ENCODE results near the gene LRPAP1. TPM values are rescaled to one million over a fixed set of nuclear protein-coding genes. Genes with fewer than 3 reads are reported as not detected.
"Not testable (repeated sequence)": the region's sequence is repeated elsewhere in the genome, so short reads cannot be mapped to it uniquely, and the experiment has no call there.

LRPAP1 gene
- total RNA-seq, 1 donor: 82.9 TPM

DNA sequence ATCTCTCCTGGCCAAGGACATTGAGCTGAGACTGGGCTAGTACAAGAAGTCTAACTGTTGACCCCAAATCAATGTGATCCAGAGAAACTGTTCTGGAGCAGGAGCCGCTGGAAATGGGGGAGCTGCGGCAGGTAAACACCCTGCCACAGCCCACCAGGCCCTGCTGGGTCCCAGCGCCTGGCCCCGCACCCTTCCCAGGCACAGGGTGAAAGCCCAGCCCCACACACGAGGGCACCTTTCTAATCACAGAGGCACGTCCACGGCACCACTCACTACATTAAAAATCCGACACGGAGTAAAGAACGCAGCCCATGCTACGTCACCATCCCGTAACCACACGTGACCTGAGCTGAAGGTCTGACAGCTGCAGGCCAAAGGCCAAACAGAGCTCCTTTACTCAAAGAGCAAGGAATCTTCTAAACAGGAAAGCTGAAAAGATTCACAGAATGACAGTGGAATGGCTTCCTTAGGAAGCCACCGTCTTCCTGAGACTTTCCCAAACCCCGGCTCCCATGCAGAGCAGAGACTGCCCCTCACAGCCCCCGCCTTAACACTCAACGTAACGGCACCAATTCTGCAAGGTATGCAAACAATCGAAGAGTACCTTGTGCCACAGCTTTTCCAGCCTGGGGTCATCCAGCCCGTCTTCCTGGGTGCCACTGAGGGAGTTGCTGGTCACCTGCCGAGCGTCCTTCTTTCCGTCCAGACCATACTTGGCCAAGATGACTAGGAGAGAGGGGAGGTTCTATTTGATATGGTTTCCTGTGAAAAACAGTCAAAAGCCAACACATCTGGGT lies 12.6 kb downstream of the LRPAP1 start:
- Histone ChIP-seq H3K4me1 (ENCODE audit: insufficient read depth, low read length) (no peaks in the 10 kb centered on the region), H3K4me3 (ENCODE audit: low read length) (no peak overlapping the region), H3K27me3 (ENCODE audit: insufficient read depth, low read length) (no peaks in the 10 kb centered on the region)

DNA sequence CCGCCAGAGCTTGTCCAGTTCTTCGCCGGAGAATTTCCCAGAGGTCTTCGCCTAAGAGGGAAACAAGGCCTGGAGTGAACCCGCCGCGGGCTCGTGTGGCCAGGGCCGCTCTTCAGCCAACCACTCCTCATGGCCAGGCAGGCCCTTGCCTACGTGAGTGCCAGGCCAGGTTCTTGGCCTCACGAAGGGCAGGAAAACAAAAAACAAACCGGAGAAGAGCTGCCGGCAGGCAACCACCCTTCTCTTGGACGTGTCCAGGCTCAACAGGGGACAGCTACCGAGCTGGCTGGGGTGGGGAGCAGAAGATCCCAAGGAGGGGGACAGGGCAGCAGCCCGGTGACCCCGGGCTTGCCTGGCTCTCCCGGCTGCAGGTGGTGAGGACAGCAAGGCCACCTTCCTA lies 13.3 kb downstream of the LRPAP1 start:
- Histone ChIP-seq H3K9me3 (ENCODE audit: low read depth, low read length) (no peaks in the 10 kb centered on the region), H3K4me3 (ENCODE audit: low read length) (no peak overlapping the region), H3K27me3 (ENCODE audit: insufficient read depth, low read length) (no peaks in the 10 kb centered on the region), H3K4me1 (ENCODE audit: insufficient read depth, low read length) (no peaks in the 10 kb centered on the region)

More for the DNA sequence above, 12.6 kb downstream of the LRPAP1 start:
- no peaks in the 10 kb centered on the region for H3K9me3 ChIP-seq (ENCODE audit: low read depth, low read length)

GRCh38 chr4:3518511-3518880 lies 13.7 kb downstream of the LRPAP1 start:
- H3K4me1 ChIP-seq (ENCODE audit: insufficient read depth, low read length): no peaks in the 10 kb centered on the region
- H3K9me3 ChIP-seq (ENCODE audit: low read depth, low read length): no peaks in the 10 kb centered on the region
- H3K4me3 ChIP-seq (ENCODE audit: low read length): no peak overlapping the region
- H3K27me3 ChIP-seq (ENCODE audit: insufficient read depth, low read length): no peaks in the 10 kb centered on the region

- Histone ChIP-seq H3K9me3 (ENCODE audit: low read depth, low read length) (no peaks in the 10 kb centered on the region), H3K4me1 (ENCODE audit: insufficient read depth, low read length) (no peaks in the 10 kb centered on the region), H3K27me3 (ENCODE audit: insufficient read depth, low read length) (no peaks in the 10 kb centered on the region), H3K4me3 (ENCODE audit: low read length) (no peak overlapping the region)
Observed at GRCh38 chr4:3517731-3518510, 14.3 kb downstream of the LRPAP1 start.

DNA sequence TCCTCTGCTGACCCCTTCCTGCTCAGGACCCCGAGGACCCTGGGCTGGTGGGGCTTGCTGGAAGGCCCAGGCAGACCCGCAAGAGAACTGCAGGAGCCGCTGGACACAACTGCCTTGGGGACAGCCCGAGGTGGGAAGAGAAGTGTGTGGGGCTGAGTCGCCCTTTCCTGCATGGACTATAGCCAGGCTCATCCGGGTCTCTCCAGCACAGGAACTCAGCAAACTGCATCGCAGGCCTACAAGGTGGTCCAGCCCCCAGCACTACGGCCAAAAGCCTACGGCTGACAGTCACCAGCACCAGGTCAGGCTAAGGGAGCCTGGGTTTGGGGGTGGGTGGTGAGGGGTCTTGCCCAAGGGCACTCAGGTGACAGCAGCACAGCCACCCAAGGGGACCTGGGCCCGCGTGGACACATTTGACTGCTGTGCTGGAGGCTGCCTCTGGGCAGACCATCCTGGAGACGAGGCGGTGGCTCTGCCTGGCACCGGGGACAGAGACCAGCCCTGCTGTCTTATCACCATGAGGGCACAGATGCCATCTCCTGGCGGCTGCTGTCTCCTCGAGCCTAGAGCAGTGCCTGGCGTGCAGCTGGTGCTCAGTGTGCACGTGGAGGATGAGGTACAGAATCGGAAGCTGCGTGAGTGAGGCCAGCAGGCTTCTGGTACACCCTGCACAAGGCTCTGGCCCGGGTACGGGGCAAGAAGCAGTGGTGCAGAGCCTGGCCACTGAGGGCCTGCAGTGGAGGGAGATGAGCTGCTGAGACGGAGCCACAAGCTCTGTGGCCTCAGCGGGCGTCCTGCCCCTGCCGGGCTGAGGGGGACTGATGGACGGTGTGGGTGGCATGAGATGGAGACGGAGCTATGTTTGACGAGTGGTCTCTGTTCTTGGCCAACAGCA lies 15.1 kb downstream of the LRPAP1 start:
- Histone ChIP-seq H3K4me3 (ENCODE audit: low read length) (no peak overlapping the region), H3K9me3 (ENCODE audit: low read depth, low read length) (no peaks in the 10 kb centered on the region), H3K27me3 (ENCODE audit: insufficient read depth, low read length) (no peaks in the 10 kb centered on the region), H3K4me1 (ENCODE audit: insufficient read depth, low read length) (no peaks in the 10 kb centered on the region)

- Histone ChIP-seq H3K4me1 (ENCODE audit: insufficient read depth, low read length) (no peaks in the 10 kb centered on the region), H3K9me3 (ENCODE audit: low read depth, low read length) (no peaks in the 10 kb centered on the region), H3K27me3 (ENCODE audit: insufficient read depth, low read length) (no peaks in the 10 kb centered on the region), H3K4me3 (ENCODE audit: low read length) (no peak overlapping the region)
Observed at GRCh38 chr4:3516061-3516835, 16.0 kb downstream of the LRPAP1 start.

DNA sequence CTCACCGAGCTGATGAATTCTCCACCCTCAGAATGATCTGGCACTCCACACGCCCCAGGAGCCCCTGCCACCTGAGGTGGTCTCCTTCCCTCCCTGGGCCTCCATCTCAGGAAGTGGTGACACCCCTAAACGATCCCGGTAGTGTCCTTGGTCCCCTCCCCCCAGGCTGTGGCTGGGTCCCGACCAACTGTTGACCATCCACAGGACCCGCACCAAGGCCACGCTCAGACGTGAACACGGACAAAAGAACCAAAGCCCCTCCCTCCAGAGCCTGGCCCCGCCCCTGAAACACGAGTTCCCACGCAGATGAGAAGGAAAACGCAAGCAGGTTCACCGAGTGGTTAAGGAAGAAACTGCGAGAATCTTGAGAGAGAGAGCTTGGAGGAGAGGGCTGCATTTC lies 16.6 kb downstream of the LRPAP1 start:
- Histone ChIP-seq H3K4me1 (ENCODE audit: insufficient read depth, low read length) (no peaks in the 10 kb centered on the region), H3K9me3 (ENCODE audit: low read depth, low read length) (no peaks in the 10 kb centered on the region), H3K4me3 (ENCODE audit: low read length) (no peak overlapping the region), H3K27me3 (ENCODE audit: insufficient read depth, low read length) (no peaks in the 10 kb centered on the region)

DNA sequence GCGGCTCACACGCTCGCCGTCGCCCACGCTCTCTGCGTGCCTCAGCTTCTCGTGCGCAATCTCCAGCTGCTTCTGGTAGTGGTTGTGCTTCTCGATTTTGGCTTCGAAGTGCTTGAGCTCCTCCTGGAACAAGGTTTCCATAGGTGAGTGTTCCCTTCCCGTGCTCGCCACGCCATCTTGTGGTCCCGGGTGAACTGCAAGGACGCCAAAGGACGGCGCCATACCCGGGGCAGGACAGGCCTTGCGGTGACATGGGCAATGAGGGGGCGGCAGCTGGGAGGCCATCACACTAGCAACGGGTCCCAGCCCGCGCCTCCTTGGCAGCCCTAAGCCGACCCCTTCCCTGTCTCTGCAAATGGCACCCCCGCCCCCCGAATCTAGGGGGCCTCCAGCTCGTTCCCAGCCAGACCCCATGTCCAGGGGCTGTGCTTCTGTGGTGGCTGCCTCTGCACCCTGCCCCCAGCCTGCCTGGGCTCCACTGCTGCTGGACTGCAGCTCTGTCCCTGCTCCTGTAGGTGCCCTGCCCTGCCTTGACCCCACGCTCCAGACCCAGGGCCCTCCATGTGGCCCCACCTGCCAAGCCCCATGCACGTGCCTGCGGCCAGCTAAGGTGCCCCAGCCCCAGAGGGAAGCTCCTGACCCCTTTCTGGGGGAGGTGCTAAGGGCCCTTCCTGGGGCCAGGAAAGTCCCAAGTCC lies 17.3 kb downstream of the LRPAP1 start:
- Histone ChIP-seq H3K4me3 (ENCODE audit: low read length) (no peak overlapping the region), H3K9me3 (ENCODE audit: low read depth, low read length) (no peaks in the 10 kb centered on the region), H3K27me3 (ENCODE audit: insufficient read depth, low read length) (no peaks in the 10 kb centered on the region), H3K4me1 (ENCODE audit: insufficient read depth, low read length) (no peaks in the 10 kb centered on the region)

DNA sequence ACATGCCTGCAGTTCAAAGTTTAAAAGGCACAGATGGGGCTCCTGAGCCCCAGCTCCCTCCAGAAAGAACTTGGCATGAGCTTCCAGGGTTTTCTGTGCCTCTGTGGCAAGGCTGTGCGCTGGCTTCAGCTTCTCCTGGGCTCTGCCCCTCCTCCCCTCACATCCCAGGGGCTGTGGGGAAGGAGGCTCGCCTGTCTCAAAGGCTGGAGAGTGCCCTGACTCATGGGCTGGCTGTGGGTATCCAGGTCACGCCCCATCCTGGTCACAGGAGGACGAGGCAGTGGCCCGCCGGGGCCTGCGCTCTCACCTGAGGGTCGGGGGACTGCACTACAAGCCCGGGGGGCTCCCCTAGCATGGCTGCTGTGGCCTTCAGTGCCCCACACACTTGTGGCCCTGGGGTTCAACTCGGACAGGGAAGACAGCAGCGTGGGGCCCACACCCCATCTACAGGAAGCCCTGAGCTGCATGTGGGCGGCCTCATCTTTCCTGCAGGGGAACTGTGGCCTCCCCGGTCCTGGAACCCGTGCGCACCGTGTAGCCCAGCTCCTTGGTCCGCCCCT lies 17.9 kb downstream of the LRPAP1 start:
- Histone ChIP-seq H3K4me1 (ENCODE audit: insufficient read depth, low read length) (no peaks in the 10 kb centered on the region), H3K27me3 (ENCODE audit: insufficient read depth, low read length) (no peaks in the 10 kb centered on the region), H3K9me3 (ENCODE audit: low read depth, low read length) (no peaks in the 10 kb centered on the region), H3K4me3 (ENCODE audit: low read length) (no peak overlapping the region)

- no peak overlapping the region for H3K4me3 ChIP-seq (ENCODE audit: low read length)
- no peaks in the 10 kb centered on the region for H3K4me1 ChIP-seq (ENCODE audit: insufficient read depth, low read length)
- no peaks in the 10 kb centered on the region for H3K9me3 ChIP-seq (ENCODE audit: low read depth, low read length)
- no peaks in the 10 kb centered on the region for H3K27me3 ChIP-seq (ENCODE audit: insufficient read depth, low read length)
Observed at GRCh38 chr4:3513807-3514206, 18.4 kb downstream of the LRPAP1 start.

GRCh38 chr4:3512719-3513118 lies 19.5 kb downstream of the LRPAP1 start:
- no peak overlapping the region for H3K4me3 ChIP-seq (ENCODE audit: low read length)
- H3K27me3 ChIP-seq (ENCODE audit: insufficient read depth, low read length): no peaks in the 10 kb centered on the region
- no peaks in the 10 kb centered on the region for H3K4me1 ChIP-seq (ENCODE audit: insufficient read depth, low read length)
- H3K9me3 ChIP-seq (ENCODE audit: low read depth, low read length): no peaks in the 10 kb centered on the region

DNA sequence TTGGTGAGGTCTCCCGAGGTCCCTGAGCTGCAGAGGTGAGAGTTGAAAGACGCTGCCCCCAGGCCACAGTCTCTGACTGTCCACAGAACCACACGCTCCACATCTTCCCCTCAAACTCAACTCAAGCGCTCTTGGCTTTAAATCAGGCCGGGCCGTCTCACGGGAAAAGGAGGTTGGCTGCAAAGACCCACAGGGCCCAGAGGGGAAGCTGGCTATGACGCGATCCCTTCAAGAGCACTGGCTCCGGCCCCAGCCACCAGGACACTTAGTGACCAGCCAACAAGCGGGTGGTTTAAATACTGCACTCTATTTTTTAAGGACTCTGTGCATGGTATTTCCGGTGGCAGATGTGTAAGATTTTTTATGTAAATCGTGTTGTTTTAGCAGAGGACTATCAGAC lies 19.9 kb downstream of the LRPAP1 start:
- Histone ChIP-seq H3K4me3 (ENCODE audit: low read length) (no peak overlapping the region), H3K27me3 (ENCODE audit: insufficient read depth, low read length) (no peaks in the 10 kb centered on the region), H3K9me3 (ENCODE audit: low read depth, low read length) (no peaks in the 10 kb centered on the region), H3K4me1 (ENCODE audit: insufficient read depth, low read length) (no peaks in the 10 kb centered on the region)

GRCh38 chr4:3511601-3512000 lies 20.6 kb downstream of the LRPAP1 start:
- H3K27me3 ChIP-seq (ENCODE audit: insufficient read depth, low read length); H3K4me3 ChIP-seq (ENCODE audit: low read length); H3K9me3 ChIP-seq (ENCODE audit: low read depth, low read length); H3K4me1 ChIP-seq (ENCODE audit: insufficient read depth, low read length): not testable (repeated sequence)

- Histone ChIP-seq H3K4me3 (ENCODE audit: low read length) (no peak overlapping the region), H3K4me1 (ENCODE audit: insufficient read depth, low read length) (no peaks in the 10 kb centered on the region), H3K9me3 (ENCODE audit: low read depth, low read length) (no peaks in the 10 kb centered on the region), H3K27me3 (ENCODE audit: insufficient read depth, low read length) (no peaks in the 10 kb centered on the region)
Observed at GRCh38 chr4:3511187-3511586, 21.0 kb downstream of the LRPAP1 start.

All from mononuclear cell (primary cell).